Islet of Langerhans (tissue), 1 donor: Measurements from ENCODE around the gene IL34.

Experiments used
- FAIRE-seq: peaks from one replicate; lab custom pipeline; 2011; peaks lifted over from hg19 to GRCh38; lab: Jason Lieb, UNC

Gene IL34

DNA sequence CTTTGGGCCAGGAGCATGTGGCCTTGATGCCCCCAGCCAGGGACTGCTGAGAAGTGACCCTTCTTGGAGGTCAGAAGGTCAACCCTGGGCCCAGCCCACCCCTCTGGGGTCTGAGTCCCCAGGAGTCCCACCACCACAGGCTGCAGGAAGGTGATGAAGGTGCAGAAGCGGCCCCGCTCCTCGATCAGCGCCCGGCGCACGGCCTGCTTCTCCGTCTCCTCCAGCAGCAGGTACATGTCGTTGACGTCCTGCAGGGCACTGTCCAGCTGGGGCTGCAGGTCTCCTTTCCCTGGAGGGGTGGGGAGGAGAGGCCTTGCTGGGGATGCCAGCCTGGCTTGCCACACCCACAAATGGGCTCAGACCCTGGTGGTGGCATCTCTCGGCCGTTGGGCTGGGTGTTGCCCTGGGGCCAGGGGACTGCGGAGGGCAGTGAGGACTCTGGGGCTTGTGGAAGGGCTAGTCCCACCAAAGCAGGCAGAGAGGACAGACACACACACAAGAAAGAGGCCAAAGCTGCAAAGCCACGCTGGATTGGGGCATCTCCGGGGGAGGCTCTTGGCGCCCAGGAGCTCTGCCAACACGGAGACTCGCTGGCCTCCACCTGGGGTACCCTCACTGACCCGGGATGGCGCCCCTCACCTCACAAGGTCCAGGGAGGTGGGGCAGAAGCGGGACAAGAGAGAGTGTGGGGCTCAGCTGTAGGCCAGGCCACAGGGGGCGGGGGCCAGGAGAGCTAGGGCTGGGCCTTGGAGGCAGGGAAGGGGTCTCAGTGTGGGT, 31.9 kb downstream of the IL34 start:
- FAIRE-seq, result no peak

- no peak for FAIRE-seq
Observed at GRCh38 chr16:70678898-70679670, 32.7 kb downstream of the IL34 start.

DNA sequence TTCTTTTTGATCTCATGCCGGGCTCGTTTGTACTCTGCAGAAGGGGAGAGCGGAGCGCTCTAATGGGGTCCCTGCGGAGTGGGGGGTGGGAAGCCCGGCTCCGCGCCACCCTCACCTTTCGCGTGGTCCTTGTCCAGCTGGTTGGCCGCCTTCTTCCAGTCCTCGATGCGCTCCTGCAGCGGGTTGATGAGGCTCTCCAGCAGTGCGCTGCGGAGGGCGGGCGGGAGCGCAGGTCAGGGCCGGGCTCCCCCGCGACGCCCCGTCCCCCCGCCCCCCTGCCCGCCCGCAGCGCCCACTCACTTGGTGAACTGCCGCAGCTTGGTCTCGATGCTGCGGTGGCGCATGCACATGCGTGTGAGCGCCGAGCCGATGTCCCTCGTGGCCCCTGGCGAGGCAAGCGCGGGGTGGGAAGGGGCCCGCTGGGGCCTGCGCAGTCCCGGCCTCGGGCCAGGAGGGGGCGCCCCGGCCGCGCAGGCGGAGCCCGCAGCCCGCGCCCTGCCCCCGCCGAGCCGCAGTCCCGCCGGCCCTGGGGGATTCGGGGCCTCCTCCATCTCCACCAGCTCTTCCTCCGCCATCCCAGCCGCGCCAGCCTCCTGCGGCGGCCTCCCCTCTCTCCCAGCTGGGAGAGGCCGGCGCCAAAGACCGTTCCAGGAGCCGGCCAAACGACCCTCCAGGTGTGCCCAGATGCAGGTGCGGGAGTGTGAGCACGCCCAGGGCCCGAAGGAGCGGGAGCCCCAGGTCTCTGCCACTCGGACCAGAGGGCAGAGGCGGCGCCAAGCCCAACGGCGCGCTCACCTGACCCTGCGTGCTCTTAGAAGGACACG, 33.5 kb downstream of the IL34 start:
- no peak for FAIRE-seq

- no peak for FAIRE-seq
Observed at GRCh38 chr16:70680495-70681381, 34.4 kb downstream of the IL34 start.

DNA sequence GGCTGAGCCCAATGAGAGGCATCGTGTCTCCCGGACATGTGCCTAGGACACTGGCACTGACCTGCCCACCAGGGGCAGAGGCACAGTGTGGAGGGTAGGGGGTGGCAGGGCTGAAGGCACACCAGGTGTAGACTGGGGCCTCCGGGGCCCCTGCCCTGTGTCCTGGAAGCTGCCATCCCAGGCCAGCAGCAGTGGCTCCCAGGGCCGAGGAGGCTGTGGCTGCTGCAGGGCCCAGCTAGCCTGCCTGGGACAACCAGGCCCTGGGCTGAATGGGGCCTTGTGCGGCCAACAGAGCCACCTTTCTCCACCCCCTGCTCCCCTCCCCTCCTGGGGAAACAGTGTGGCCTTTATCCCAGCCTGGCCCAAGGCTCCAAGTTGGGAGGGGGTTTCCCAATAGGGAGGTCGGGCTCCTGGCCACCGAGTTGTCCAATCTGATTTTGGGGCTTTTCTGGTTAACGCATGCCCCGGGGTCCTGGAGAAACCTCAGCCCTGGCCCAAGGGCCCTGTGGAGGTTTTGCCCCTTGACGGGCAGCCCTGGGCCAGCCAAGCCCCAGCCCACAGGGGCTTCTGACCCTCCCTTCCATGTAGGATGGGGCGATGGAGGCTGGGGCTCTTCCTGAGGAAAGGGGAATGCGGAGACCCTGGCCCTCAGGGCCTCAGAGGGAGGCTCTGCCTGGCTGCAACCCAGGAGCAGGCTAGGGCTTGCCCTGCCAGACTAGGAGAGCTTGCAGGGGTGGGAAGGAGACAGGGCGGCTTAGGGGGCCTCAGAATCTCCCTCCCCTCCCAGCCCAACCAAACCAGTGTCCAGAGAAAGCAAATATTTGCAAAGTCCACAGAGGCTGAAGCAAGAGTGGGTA, 35.3 kb downstream of the IL34 start:
- FAIRE-seq, result no peak

GRCh38 chr16:70682239-70683145, 36.1 kb downstream of the IL34 start:
- no peak for FAIRE-seq

DNA sequence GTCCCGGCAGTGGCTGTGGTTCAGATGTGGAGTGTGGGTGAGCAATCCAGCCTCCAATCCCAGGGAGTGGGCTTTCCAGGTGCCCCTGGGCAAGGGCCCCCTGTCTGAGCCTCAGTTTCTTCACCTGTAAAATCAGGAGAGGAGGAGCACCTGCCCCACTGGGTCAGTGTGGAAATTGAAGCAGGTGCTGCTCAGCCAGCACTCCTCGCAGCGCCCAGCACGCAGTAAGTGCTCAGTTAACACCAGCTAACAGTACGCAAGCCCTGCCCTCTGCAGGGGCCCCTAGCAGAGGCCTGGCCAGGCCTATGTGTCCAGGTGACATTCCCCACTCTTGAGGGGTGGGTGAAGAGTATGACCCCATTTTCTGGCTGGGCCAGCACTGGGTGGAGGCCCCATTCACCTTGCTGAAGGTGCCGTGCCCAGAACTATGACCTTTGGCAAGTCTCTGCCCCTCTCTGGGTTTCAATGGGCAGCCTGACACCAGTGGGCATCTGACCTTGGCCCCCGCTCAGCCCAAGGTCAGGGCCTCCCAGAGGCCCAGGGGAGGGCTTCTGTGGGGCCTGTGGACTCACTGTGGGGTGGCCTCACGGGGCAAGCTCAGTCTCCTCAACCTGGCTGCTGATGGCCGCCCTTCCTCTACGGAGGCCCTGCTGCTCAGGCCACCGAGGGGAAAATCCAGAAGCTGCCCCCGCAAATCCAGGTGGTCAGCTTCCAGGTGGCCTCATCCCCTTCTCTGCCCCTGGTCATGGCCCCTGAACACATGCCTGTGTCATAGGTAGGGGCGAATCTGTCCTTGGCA, 37.0 kb downstream of the IL34 start:
- no peak for FAIRE-seq

- FAIRE-seq, result no peak
Observed at GRCh38 chr16:70684146-70685060, 38.0 kb downstream of the IL34 start.

DNA sequence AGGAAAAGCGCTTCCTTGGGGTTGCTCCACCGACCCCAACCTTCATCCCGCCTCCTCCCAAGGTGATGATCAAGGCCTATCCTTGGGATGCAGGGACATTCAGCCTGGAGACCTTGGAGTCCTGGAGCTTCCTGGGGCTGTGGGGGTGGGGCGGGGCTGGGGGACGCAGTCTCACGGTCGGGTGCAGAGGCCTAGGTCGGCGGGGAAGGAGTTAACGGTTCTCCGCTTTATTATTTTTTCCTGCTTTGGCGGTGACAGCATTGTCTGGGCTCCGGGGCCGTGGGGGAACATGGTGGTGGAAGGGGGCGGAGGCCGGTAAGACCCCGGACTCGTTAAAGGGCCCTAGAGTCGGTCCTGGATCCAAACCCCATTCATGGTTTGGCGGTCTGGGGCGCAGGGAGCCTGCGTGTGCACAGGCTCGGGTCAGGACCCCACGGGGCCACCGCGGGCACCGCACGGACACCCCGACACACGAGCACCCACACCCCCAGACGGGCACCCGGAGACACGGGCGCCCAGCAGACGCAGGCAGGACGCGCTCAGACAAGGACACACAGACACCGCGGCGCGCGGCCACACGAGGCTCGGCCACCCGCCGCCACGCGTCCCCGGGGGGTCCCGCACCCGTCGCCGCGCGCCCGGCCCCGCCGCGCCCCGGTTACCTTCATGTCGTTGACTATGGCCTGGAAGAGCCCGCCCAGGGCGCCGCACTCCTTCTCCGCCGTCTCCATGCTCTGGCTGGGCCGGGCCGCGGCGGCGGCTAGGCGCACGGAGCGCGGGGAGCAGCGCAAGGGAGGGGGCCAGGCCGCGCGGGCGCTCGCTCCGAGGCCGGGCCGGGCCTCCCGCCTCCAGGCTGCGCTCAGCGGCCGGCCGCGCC, 38.9 kb downstream of the IL34 start:
- FAIRE-seq, result no peak

DNA sequence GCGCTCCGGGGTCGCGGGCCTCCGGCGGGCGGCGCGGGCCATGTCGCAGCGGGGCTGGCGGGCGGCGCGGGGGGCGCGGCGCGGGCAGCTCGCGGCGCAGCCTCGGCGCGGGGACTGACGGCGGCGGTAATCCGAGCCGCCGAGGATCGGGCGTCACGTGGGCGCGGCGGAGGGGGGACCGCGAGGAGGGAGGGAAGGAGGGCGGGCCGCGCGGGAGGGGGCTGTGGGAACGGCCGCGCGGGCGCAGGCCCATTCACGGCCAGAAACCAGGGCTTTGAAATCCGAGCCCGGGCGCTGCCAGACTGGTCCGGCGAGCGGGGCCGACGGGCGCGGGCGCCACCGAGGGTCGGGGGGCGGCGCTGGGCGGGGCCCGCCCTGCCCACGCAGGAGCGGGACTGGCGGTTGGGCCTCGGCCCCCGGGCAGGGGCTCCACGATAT, 39.6 kb downstream of the IL34 start, which contains the start of gene MTSS2:
TSS of gene MTSS2 (minus strand) at position 116 of the 438 bp plus-strand sequence. CDS start 262 bp downstream, outside the sequence.
- no peak for FAIRE-seq

DNA sequence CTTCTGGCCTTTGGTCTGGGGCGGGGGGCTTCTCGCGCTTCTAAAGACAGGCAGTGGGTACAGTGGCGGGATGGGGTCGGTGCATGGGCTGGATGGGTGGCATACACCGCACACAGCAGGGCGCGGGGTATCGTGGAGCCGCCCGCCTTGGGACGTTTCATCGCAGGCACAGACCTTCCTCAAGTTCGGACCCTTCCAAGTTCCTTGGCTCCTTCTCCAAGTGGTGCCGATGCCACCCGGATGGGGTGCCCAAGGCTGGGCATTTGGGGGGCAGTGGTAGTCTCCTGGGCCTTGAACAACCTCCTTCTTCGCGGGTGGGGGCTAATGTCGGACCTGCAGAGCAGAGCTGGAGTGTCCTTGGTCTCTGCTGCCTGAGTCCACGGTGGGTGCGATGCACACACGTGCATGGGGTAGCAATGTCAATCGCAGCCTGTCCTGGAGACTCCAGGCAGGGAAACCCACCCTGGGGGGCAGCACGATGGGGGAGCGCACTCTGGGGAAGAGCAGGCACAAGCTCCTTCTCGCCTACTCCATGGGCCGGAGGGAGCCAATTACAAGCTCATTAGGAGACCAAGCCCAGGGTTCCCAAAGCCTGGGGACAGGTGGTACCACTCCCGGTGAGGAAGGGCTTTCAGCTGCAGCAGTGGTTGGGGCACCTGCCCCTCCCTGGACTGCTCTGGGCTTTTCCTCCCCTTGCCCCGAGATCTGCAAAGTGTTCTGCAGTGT, 40.2 kb downstream of the IL34 start:
- FAIRE-seq, result no peak

DNA sequence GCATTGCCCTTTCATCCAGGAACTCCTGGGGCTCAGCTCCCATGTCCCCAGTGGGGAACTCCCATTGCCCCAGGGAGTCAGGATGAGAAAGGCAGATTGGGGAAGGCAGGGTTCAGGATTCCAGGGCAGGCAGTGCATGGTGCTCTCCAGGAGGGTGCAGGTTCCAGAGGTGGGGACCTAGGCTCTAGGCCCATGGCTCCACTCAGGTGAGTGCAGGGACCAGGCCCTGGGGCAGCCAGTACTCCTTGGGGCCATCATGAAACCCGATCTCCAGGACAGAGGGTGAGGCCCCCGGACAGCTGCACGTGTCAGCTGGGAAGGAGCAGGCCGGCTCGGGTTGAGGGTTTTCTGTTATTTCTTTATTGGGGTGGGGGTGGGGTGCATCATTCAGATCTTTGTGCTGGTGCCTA, 40.7 kb downstream of the IL34 start:
- FAIRE-seq, result no peak

DNA sequence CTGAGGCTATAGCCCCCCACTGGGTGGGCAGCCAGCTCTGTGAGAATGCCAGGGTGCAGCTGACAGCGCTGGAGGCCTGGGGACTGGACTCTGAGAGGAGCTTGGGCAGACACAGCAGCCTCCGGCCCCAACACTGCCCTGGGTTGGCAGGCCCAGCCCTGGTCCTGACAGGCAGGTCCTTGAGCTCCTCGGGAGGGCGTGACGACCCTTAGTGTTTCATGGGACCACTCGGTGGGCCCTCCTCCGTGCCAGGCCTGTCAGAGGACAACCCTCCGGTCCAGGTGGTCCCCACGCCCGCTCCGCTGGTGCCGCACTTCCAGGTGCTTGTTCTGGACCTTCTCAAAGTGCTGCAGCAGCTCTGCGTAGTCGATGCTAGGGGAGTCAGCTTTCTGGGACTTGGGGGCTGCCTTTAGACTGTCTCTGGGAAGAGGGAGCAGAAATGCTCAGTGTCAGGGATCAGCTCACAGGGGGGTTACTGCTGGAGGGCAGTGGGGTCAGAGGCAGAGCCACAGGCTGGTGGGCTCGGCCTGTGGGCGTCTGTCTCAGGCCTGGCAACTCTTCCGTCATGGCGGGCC, 41.4 kb downstream of the IL34 start:
- no peak for FAIRE-seq

DNA sequence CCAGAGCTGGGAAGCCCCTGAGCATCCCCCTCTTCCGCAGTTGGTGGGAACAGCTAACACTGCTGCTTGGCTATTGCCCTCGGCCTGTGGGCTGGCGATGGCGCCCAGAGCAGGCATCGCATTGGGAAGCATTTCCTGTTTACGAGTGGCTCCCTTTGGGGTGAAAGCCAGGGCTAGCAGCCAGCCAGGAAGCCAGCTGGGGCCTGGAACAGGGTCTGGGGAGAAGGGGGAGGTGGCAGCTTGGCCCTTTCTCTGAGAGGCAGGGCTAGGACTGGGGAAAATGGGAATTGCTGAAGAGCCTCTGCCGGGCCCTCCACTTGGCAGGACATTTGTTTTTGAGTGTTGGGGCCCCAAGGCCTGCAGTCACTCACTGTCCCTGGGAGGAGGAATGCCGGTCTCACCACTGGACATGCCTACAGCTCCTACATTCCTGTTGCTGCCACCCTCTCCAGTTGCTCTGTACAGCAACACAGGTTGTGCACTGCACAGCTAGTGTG, 41.9 kb downstream of the IL34 start:
- no peak for FAIRE-seq
